ENCODE data around the gene PNPLA2.

PNPLA2 gene

DNA sequence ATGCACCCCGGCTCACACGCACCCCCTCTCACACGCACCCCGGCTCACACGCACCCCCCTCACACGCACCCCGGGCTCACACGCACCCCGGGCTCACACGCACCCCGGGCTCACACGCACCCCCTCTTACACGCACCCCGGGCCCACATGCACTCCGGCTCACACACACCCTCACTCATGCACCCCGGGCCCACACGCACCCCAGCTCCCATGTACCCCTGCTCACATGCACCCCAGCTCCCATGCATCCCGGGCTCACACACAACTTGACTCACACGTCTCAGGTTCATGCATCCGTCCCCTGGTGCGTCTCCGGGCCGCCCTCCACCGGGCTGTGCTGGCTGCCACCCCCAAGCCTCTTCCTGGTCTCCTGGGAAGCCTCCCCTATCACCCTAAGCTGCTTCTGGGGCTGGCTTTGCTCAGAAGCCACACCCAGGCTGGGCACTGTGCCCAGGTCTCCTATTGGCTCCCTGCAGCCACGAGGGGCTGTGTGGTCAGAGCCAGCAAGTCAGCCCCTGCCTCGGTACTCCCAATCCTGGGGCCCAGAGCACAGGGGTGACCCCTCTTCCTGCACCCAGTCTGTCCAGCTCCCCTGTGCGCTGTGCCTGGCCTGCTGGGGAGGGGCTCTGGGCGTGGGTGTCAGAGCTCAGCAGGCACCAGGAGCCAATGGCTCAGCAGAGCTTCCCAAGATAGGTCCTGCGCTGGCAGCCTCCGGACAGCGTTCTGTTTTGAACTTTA is 40.8 kb downstream of the PNPLA2 start:
- DNase-seq (ENCODE audit: low read depth, low spot score) = no peak
- H3K27ac ChIP-seq = peak overlapping the region; percentile 62; the same call in 1 of the 2 replicates
- TF ChIP-seq POLR2AphosphoS5 (IDR thresholded peaks at IDR 0.05; ENCODE audit: borderline replicate concordance, low read depth, low read length) (peak; percentile 82), EZH2 (IDR thresholded peaks at IDR 0.05) (no peak)
- no peak overlapping the region for H3K9ac ChIP-seq (ENCODE audit: insufficient read length)
- H3K36me3 ChIP-seq (ENCODE audit: insufficient read depth, low read length) = no peaks in the 10 kb centered on the region
- H3K4me3 ChIP-seq = peak overlapping the region; percentile 78
- no peaks in the 10 kb centered on the region for H3K9me3 ChIP-seq (ENCODE audit: low read depth, low read length)

DNA sequence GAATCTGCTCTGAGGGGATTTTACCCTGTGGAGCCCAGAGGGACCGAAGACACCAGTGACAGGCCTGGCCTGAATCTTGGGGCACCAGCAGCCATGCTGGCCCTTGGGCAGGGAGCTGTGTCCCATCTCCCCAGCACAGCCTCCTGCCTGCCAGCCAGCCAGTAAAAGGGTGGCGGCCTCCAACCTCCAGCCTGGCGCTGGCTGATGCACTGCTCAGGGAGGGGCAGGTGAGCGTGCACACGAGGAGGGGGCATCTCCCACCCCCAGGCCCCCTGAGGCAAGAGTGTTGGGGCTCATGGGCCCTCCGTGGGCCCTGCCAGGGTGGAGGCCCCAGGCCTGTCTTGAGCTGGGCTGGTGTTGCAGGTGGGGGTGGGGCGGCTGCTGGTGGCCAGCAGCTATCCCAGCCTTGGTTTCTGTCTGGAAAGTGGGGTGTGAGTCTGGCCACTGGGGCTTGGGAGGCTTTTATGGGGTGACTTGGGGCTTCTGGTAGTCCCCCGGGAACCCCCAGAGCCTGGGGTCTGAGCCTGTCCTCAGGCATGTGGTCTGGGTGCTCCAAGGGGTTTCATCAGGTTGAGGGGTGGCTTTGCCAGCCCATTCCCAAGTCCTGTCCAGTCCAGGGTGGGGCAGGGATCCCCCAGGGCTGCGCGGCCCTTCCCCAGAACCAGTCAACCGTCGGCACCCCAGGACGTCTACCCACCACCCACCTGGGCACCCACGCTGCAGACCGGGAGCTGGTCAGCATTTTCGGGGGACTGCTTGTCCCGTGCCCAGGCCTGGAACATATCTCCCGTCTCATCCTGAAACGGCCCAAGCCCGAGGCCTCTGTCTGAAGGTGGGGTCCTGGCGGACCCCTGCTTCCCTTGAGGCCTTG is 41.8 kb downstream of the PNPLA2 start:
- peak overlapping the region; percentile 62; the same call in 1 of the 2 replicates for H3K27ac ChIP-seq
- TF ChIP-seq FOXP2 (optimal IDR thresholded peaks at IDR 0.05; ENCODE audit: control extremely low read depth, extremely low read length, insufficient read depth) (no peak), POLR2AphosphoS5 (IDR thresholded peaks at IDR 0.05; ENCODE audit: borderline replicate concordance, low read depth, low read length) (no peak), EZH2 (IDR thresholded peaks at IDR 0.05) (no peak)
- H3K9ac ChIP-seq (ENCODE audit: insufficient read length) = no peak overlapping the region
- no peak for DNase-seq (ENCODE audit: low read depth, low spot score)
- no peaks in the 10 kb centered on the region for H3K9me3 ChIP-seq (ENCODE audit: low read depth, low read length)
- peak overlapping the region; percentile 78 for H3K4me3 ChIP-seq
- H3K36me3 ChIP-seq (ENCODE audit: insufficient read depth, low read length) = no peaks in the 10 kb centered on the region; the same call in 1 of the 2 replicates

DNA sequence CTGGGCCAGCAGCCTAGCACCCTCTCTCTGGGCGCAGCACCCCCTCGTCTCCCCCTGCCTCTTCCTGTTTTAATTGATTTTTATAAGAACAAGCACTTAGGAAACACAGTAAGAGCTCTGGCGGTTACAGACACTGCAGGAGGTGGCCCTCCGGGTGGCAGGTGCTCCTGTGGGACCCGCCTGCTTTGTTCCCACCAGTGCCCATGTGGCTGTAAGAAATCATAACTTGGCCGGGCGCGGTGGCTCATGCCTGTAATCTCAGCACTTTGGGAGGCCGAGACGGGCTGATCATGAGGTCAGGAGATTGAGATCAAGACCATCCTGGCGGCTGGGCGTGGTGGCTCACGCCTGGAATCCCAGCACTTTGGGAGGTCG is 42.4 kb downstream of the PNPLA2 start:
- H3K4me3 ChIP-seq = no peak overlapping the region
- no peak for DNase-seq (ENCODE audit: low read depth, low spot score)
- 0 out of 2 replicates have a peak, but pooled peaks have one; percentile 17 for TF ChIP-seq POLR2AphosphoS5 (IDR thresholded peaks at IDR 0.05; ENCODE audit: borderline replicate concordance, low read depth, low read length)
- no peak for TF ChIP-seq EZH2 (IDR thresholded peaks at IDR 0.05)
- no peak overlapping the region for H3K9ac ChIP-seq (ENCODE audit: insufficient read length)
- no peaks in the 10 kb centered on the region; the same call in 1 of the 2 replicates for H3K36me3 ChIP-seq (ENCODE audit: insufficient read depth, low read length)
- H3K27ac ChIP-seq = no peak overlapping the region
- no peaks in the 10 kb centered on the region for H3K9me3 ChIP-seq (ENCODE audit: low read depth, low read length)

DNA sequence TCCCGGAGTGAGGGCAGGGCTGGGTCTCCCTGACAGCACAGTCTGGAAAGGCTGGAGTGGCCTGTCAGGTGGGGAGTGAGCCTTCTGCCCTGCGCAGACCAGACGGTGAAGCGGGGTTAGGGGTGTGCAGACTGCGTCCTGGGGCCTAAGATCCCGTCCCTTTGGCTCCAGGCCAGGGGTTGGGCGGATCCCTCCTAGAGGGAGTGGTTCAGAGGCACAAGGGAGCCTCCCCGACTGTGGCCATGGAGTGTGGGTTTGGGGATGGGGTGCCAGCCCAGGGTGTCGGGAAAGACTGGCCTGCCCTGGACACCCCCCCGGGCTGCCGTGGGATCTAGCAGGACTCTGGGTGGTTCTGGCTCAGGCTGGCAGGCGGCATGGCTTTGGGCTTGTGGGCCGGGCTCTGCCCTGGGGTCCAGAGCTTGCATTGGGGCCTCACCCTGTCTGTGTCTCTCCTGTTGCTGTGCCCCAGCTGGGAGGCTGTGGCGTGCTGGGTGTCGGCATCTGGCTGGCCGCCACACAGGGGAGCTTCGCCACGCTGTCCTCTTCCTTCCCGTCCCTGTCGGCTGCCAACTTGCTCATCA is 43.5 kb downstream of the PNPLA2 start:
- no peaks in the 10 kb centered on the region for H3K9me3 ChIP-seq (ENCODE audit: low read depth, low read length)
- no peak overlapping the region for H3K27ac ChIP-seq
- no peak overlapping the region for H3K4me3 ChIP-seq
- TF ChIP-seq FOXP2 (optimal IDR thresholded peaks at IDR 0.05; ENCODE audit: control extremely low read depth, extremely low read length, insufficient read depth) (no peak), EZH2 (IDR thresholded peaks at IDR 0.05) (no peak), POLR2AphosphoS5 (IDR thresholded peaks at IDR 0.05; ENCODE audit: borderline replicate concordance, low read depth, low read length) (no peak)
- no peaks in the 10 kb centered on the region; the same call in 1 of the 2 replicates for H3K36me3 ChIP-seq (ENCODE audit: insufficient read depth, low read length)
- no peak overlapping the region for H3K9ac ChIP-seq (ENCODE audit: insufficient read length)
- no peak for DNase-seq (ENCODE audit: low read depth, low spot score)

- DNase-seq (ENCODE audit: low read depth, low spot score) = no peak
- Histone ChIP-seq H3K4me3 (no peak overlapping the region), H3K9ac (ENCODE audit: insufficient read length) (no peak overlapping the region), H3K27ac (no peak overlapping the region), H3K9me3 (ENCODE audit: low read depth, low read length) (no peaks in the 10 kb centered on the region), H3K36me3 (ENCODE audit: insufficient read depth, low read length) (no peaks in the 10 kb centered on the region; the same call in 1 of the 2 replicates)
- TF ChIP-seq EZH2 (IDR thresholded peaks at IDR 0.05) = no peak
- no peak for TF ChIP-seq FOXP2 (optimal IDR thresholded peaks at IDR 0.05; ENCODE audit: control extremely low read depth, extremely low read length, insufficient read depth)
- no peak for TF ChIP-seq POLR2AphosphoS5 (IDR thresholded peaks at IDR 0.05; ENCODE audit: borderline replicate concordance, low read depth, low read length)
Measured at GRCh38 chr11:862696-863022, 43.9 kb downstream of the PNPLA2 start.

DNA sequence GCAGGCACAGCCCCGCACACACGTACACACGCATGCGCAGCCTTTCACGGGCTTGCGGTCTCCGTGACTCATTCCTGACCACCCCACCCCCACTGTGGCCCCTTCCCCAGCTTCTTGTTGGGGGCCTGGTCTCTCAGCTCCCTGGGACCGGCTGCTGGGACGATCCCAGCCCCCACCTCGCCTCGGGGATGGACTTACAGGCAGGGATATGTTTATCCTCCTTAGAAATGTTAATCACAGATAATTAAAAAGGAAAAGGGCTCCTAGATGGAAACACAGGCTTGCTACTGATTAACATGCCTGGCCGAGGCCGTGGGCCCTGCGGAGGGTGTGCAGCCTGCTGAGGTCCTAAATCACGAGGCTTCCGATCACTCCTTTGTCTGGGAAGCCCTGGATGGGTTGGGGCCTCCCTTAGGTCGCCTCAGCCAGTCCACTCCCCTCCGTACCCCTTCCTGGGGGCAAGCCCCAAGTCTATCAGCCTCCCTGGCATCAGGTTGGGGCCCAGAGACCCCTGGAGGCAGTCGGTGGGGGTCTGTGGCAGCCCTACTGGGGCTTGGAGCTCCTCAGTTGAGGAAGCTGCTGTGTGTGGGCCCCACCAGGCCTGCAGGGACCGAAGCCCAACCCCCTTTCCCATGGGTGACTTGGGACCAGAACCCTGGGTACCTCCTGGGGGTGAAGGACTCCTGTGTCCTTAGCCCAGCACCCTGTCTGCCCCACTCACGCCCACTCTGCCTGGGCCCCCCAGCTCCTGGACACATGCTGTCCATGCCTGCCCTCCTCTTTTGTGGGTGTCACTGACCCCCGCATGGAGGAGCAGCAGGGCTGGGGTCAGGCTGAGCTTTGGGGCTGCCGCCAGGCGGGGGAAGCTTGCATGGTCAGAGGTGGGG is 44.6 kb downstream of the PNPLA2 start:
- no peak overlapping the region for H3K4me3 ChIP-seq
- no peak overlapping the region for H3K9ac ChIP-seq (ENCODE audit: insufficient read length)
- H3K27ac ChIP-seq = peak overlapping the region; percentile 57; the same call in 1 of the 2 replicates
- DNase-seq (ENCODE audit: low read depth, low spot score) = no peak
- no peaks in the 10 kb centered on the region for H3K9me3 ChIP-seq (ENCODE audit: low read depth, low read length)
- no peaks in the 10 kb centered on the region; the same call in 1 of the 2 replicates for H3K36me3 ChIP-seq (ENCODE audit: insufficient read depth, low read length)
- TF ChIP-seq FOXP2 (optimal IDR thresholded peaks at IDR 0.05; ENCODE audit: control extremely low read depth, extremely low read length, insufficient read depth) = no peak
- no peak for TF ChIP-seq EZH2 (IDR thresholded peaks at IDR 0.05)
- no peak for TF ChIP-seq POLR2AphosphoS5 (IDR thresholded peaks at IDR 0.05; ENCODE audit: borderline replicate concordance, low read depth, low read length)

- Histone ChIP-seq H3K9ac (ENCODE audit: insufficient read length) (no peak overlapping the region), H3K9me3 (ENCODE audit: low read depth, low read length) (no peaks in the 10 kb centered on the region), H3K36me3 (ENCODE audit: insufficient read depth, low read length) (no peaks in the 10 kb centered on the region; the same call in 1 of the 2 replicates), H3K27ac (peak overlapping the region; percentile 31; the same call in 1 of the 2 replicates), H3K4me3 (no peak overlapping the region)
- no peak for DNase-seq (ENCODE audit: low read depth, low spot score)
- TF ChIP-seq FOXP2 (optimal IDR thresholded peaks at IDR 0.05; ENCODE audit: control extremely low read depth, extremely low read length, insufficient read depth) = no peak
- no peak; the same call in 1 of the 2 replicates for TF ChIP-seq POLR2AphosphoS5 (IDR thresholded peaks at IDR 0.05; ENCODE audit: borderline replicate concordance, low read depth, low read length)
- no peak for TF ChIP-seq EZH2 (IDR thresholded peaks at IDR 0.05)
Measured at GRCh38 chr11:863910-864827, 45.5 kb downstream of the PNPLA2 start.
